PFSK-1 (cell line): ENCODE data around the gene KLHDC3.

Experiments used
- FOXP2 ChIP-seq: optimal IDR thresholded peaks from 2 replicates; pipeline ENCODE3; 2011; ENCODE audit warnings: borderline replicate concordance, control low read depth, inconsistent platforms; ENCODE audit not compliant: insufficient read depth; ENCODE audit errors: extremely low read length, extremely low read depth
- POLR2AphosphoS5 ChIP-seq: IDR thresholded peaks from 2 replicates; pipeline ENCODE4 v1.6.1; 2012; ENCODE audit warnings: low read depth, mild to moderate bottlenecking, control low read depth, low read length, moderate library complexity
- REST ChIP-seq, 2 experiments: IDR thresholded peaks; 2 replicates each; pipeline versions ENCODE4 v1.6.1 to v1.8.0; 2011 to 2012; ENCODE audit warnings: low read depth in 2 of 2, low read length in 2 of 2, control low read depth in 1 of 2, inconsistent platforms in 1 of 2, mild to moderate bottlenecking in 1 of 2, moderate library complexity in 1 of 2; ENCODE audit not compliant: insufficient read depth in 1 of 2
- SIN3A ChIP-seq: IDR thresholded peaks from 2 replicates; pipeline ENCODE4 v1.6.1; 2012; ENCODE audit warnings: mild to moderate bottlenecking, low read length, moderate library complexity, borderline replicate concordance; ENCODE audit not compliant: insufficient read depth
- TAF1 ChIP-seq: IDR thresholded peaks from 2 replicates; pipeline ENCODE4 v1.6.1; 2012; ENCODE audit warnings: low read length, control low read depth, borderline replicate concordance; ENCODE audit not compliant: insufficient read depth

Gene KLHDC3

GRCh38 chr6:43061861-43062260, 47.8 kb downstream of the KLHDC3 start:
- TF ChIP-seq FOXP2 (no peak), REST (IDR thresholded peaks at IDR 0.05; ENCODE audit: insufficient read depth in 1 of 2, low read depth in 2 of 2, low read length in 2 of 2) (no peak), TAF1 (no peak), SIN3A (no peak), POLR2AphosphoS5 (no peak)

GRCh38 chr6:43062818-43063217, 48.8 kb downstream of the KLHDC3 start:
- TF ChIP-seq FOXP2 (no peak), POLR2AphosphoS5 (no peak), TAF1 (no peak), SIN3A (no peak), REST (IDR thresholded peaks at IDR 0.05; ENCODE audit: insufficient read depth in 1 of 2, low read depth in 2 of 2, low read length in 2 of 2) (no peak)

- TF ChIP-seq POLR2AphosphoS5 (no peak), TAF1 (no peak), FOXP2 (no peak), SIN3A (no peak), REST (IDR thresholded peaks at IDR 0.05; ENCODE audit: insufficient read depth in 1 of 2, low read depth in 2 of 2, low read length in 2 of 2) (no peak)
Measured at GRCh38 chr6:43070028-43070632, 56.1 kb downstream of the KLHDC3 start.
